Measurements from ENCODE around the gene TAL1.

The TAL1 gene

GRCh38 chr1:47187231-47187925 is 44.6 kb downstream of the TAL1 start:
- Histone ChIP-seq H3K9me2 (ENCODE audit: low read depth, low read length) (no peaks in the 10 kb centered on the region), H3K79me2 (ENCODE audit: insufficient read depth, low read length) (no peaks in the 10 kb centered on the region), H3K9ac (ENCODE audit: low read length) (no peak overlapping the region), H3K4me1 (ENCODE audit: insufficient read depth, low read length, severe bottlenecking) (no peaks in the 10 kb centered on the region), H4K20me1 (ENCODE audit: insufficient read depth, low read length) (no peaks in the 10 kb centered on the region), H3K27me3 (ENCODE audit: insufficient read depth, low read length) (no peaks in the 10 kb centered on the region; the same call in 1 of the 2 replicates), H3K36me3 (ENCODE audit: insufficient read depth, low read length) (no peaks in the 10 kb centered on the region), H2AFZ (ENCODE audit: low read length) (no peak overlapping the region), H3K4me3 (ENCODE audit: low read depth, low read length, poor library complexity, severe bottlenecking) (no peak overlapping the region), H3K4me2 (ENCODE audit: low read length) (no peak overlapping the region), H3K9me3 (ENCODE audit: low read length) (no peaks in the 10 kb centered on the region), H3F3A (ENCODE audit: insufficient read depth, low read length) (no peaks in the 10 kb centered on the region), H3K27ac (ENCODE audit: low read depth, low read length, poor library complexity, severe bottlenecking) (no peak overlapping the region)
- TF ChIP-seq EZH2 (IDR thresholded peaks at IDR 0.05; ENCODE audit: borderline replicate concordance, low read length) (no peak), CTCF (IDR thresholded peaks at IDR 0.05; ENCODE audit: low read length) (no peak)

- Histone ChIP-seq H4K20me1 (ENCODE audit: insufficient read depth, low read length) (no peaks in the 10 kb centered on the region), H3K4me3 (ENCODE audit: low read depth, low read length, poor library complexity, severe bottlenecking) (no peak overlapping the region), H3K79me2 (ENCODE audit: insufficient read depth, low read length) (no peaks in the 10 kb centered on the region), H3K9ac (ENCODE audit: low read length) (no peak overlapping the region), H3K27me3 (ENCODE audit: insufficient read depth, low read length) (no peaks in the 10 kb centered on the region; the same call in 1 of the 2 replicates), H3K9me3 (ENCODE audit: low read length) (no peaks in the 10 kb centered on the region), H3K27ac (ENCODE audit: low read depth, low read length, poor library complexity, severe bottlenecking) (no peak overlapping the region), H3K36me3 (ENCODE audit: insufficient read depth, low read length) (no peaks in the 10 kb centered on the region), H3K4me2 (ENCODE audit: low read length) (no peak overlapping the region), H3K9me2 (ENCODE audit: low read depth, low read length) (no peaks in the 10 kb centered on the region), H3K4me1 (ENCODE audit: insufficient read depth, low read length, severe bottlenecking) (no peaks in the 10 kb centered on the region), H2AFZ (ENCODE audit: low read length) (no peak overlapping the region), H3F3A (ENCODE audit: insufficient read depth, low read length) (no peaks in the 10 kb centered on the region)
- no peak for TF ChIP-seq EZH2 (IDR thresholded peaks at IDR 0.05; ENCODE audit: borderline replicate concordance, low read length)
- TF ChIP-seq CTCF (IDR thresholded peaks at IDR 0.05; ENCODE audit: low read length), result no peak
Measured at GRCh38 chr1:47186267-47187185, 45.5 kb downstream of the TAL1 start.

- Histone ChIP-seq H3K79me2 (ENCODE audit: insufficient read depth, low read length) (no peaks in the 10 kb centered on the region), H4K20me1 (ENCODE audit: insufficient read depth, low read length) (no peaks in the 10 kb centered on the region), H3K4me2 (ENCODE audit: low read length) (no peak overlapping the region), H3F3A (ENCODE audit: insufficient read depth, low read length) (no peaks in the 10 kb centered on the region), H3K27ac (ENCODE audit: low read depth, low read length, poor library complexity, severe bottlenecking) (no peak overlapping the region), H2AFZ (ENCODE audit: low read length) (no peak overlapping the region), H3K9ac (ENCODE audit: low read length) (no peak overlapping the region), H3K36me3 (ENCODE audit: insufficient read depth, low read length) (no peaks in the 10 kb centered on the region), H3K9me2 (ENCODE audit: low read depth, low read length) (no peaks in the 10 kb centered on the region), H3K4me3 (ENCODE audit: low read depth, low read length, poor library complexity, severe bottlenecking) (no peak overlapping the region), H3K4me1 (ENCODE audit: insufficient read depth, low read length, severe bottlenecking) (no peaks in the 10 kb centered on the region), H3K9me3 (ENCODE audit: low read length) (no peaks in the 10 kb centered on the region), H3K27me3 (ENCODE audit: insufficient read depth, low read length) (no peaks in the 10 kb centered on the region)
- TF ChIP-seq EZH2 (IDR thresholded peaks at IDR 0.05; ENCODE audit: borderline replicate concordance, low read length) (no peak), CTCF (IDR thresholded peaks at IDR 0.05; ENCODE audit: low read length) (no peak)
Measured at GRCh38 chr1:47184822-47185677, 47.0 kb downstream of the TAL1 start.

Measured in OCI-LY1 (cell line).